Omental fat pad (tissue), 4 donors: Measurements from ENCODE around the gene TOP2B. TPM values are rescaled to one million over a fixed set of nuclear protein-coding genes. Genes with fewer than 3 reads are reported as not detected.
A peak's percentile ranks its signal among the peaks of the same experiment; 100 is the strongest.

Source experiments
- ATAC-seq: fragments of 150-250 bp; one replicate; pipeline ENCODE4 v1.9.1; 2016; ENCODE audit warnings: mild to moderate bottlenecking, moderate library complexity; ENCODE audit not compliant: low FRiP score
- DNase-seq: peaks from one replicate; pipeline ENCODE4 v3.0.0-alpha.2; 2019; ENCODE audit warnings: low spot score
- CTCF ChIP-seq, 3 donors: fragments of 450-650 bp; IDR thresholded peaks; one replicate each; pipeline ENCODE4 v1.5.1; 2016 to 2017; ENCODE audit warnings: antibody characterized with exemption in 3 of 3, mild to moderate bottlenecking in 3 of 3, moderate library complexity in 2 of 3
- total RNA-seq, 4 donors: library from RNA; depleted of rRNA; stranded (reverse); fragments of >200 nt; gene quantifications; one replicate each; pipeline ENCODE4 v1.1.0, GENCODE V29; 2016

The TOP2B gene
- total RNA-seq, 4 donors from 2014 or later: 63.0 to 98.0 (median 64.3) TPM

GRCh38 chr3:25674670-25675069, 10.0 kb upstream of the TOP2B start:
- ATAC-seq (no peak), DNase-seq (no peak)
- no peak for TF ChIP-seq CTCF (IDR thresholded peaks at IDR 0.05)

GRCh38 chr3:25673738-25674298, 9.1 kb upstream of the TOP2B start:
- ATAC-seq: no peak
- no peak for DNase-seq
- TF ChIP-seq CTCF (IDR thresholded peaks at IDR 0.05): no peak

GRCh38 chr3:25665315-25666280, 891 bp upstream of the TOP2B start:
- no peak for ATAC-seq
- no peak for DNase-seq
- TF ChIP-seq CTCF (IDR thresholded peaks at IDR 0.05): no peak

GRCh38 chr3:25663869-25664811, 567 bp downstream of the TOP2B start:
- DNase-seq: peak; percentile 68
- ATAC-seq: peak; percentile 72
- TF ChIP-seq CTCF (IDR thresholded peaks at IDR 0.05): no peak

GRCh38 chr3:25663347-25663868, 1.3 kb downstream of the TOP2B start:
- DNase-seq (no peak), ATAC-seq (no peak)
- no peak for TF ChIP-seq CTCF (IDR thresholded peaks at IDR 0.05)

GRCh38 chr3:25662736-25663320, 1.9 kb downstream of the TOP2B start:
- no peak for DNase-seq
- no peak for ATAC-seq
- TF ChIP-seq CTCF (IDR thresholded peaks at IDR 0.05): no peak
